H1 (cell line): ENCODE data around the gene BMF. TPM values are rescaled to one million over a fixed set of nuclear protein-coding genes. Genes with fewer than 3 reads are reported as not detected.

ENCODE experiments used
- CTCF ChIA-PET: fragments of 300-600 bp; sonication (Branson Sonifier 250); formaldehyde crosslinking; loops from one replicate; lab custom pipeline; 2021; ENCODE audit not compliant: partially characterized antibody; lab: Charles Lee
- POLR2A ChIA-PET: fragments of 300-600 bp; sonication (Branson Sonifier 250); formaldehyde crosslinking; loops from one replicate; lab custom pipeline; 2021; ENCODE audit warnings: inconsistent platforms; ENCODE audit not compliant: partially characterized antibody; lab: Charles Lee
- DNase-seq, 2 experiments: peaks; one replicate each; pipeline versions ENCODE4 v3.0.0 to v3.0.0-alpha.2; 2010 to 2022; ENCODE audit warnings: low spot score in 2 of 2, low read depth in 1 of 2, mixed read lengths in 1 of 2
- FAIRE-seq: peaks from 2 replicates; lab custom pipeline; 2011; peaks lifted over from hg19 to GRCh38; lab: Jason Lieb, UNC
- H2AFZ ChIP-seq: 2 replicates; pipeline ENCODE4 v1.8.1; 2012; ENCODE audit warnings: low read length, inconsistent platforms
- H2AK5ac ChIP-seq: 2 replicates; pipeline ENCODE4 v1.6.1; 2013; ENCODE audit warnings: low read depth, low read length
- H2BK120ac ChIP-seq: replicated peaks from 2 replicates; pipeline ENCODE3; 2013; ENCODE audit warnings: low read depth, low read length, inconsistent platforms
- H2BK12ac ChIP-seq: 2 replicates; pipeline ENCODE4 v1.6.1; 2013; ENCODE audit warnings: low read depth, low read length
- H2BK15ac ChIP-seq: 2 replicates; pipeline ENCODE4 v1.6.1; 2013; ENCODE audit warnings: low read length
- H2BK20ac ChIP-seq: 2 replicates; pipeline ENCODE4 v1.6.1; 2013; ENCODE audit warnings: low read length
- H2BK5ac ChIP-seq: 2 replicates; pipeline ENCODE4 v1.6.1; 2013; ENCODE audit warnings: low read depth, low read length
- H3K14ac ChIP-seq: 2 replicates; pipeline ENCODE4 v1.6.1; 2013; ENCODE audit warnings: inconsistent platforms; ENCODE audit not compliant: insufficient read length
- H3K18ac ChIP-seq: 2 replicates; pipeline ENCODE4 v1.6.1; 2013; ENCODE audit warnings: low read length; ENCODE audit errors: extremely low read depth
- H3K23ac ChIP-seq: 2 replicates; pipeline ENCODE4 v1.6.1; 2013; ENCODE audit warnings: inconsistent platforms; ENCODE audit not compliant: insufficient read length
- H3K23me2 ChIP-seq: 2 replicates; pipeline ENCODE4 v1.6.1; 2013; ENCODE audit warnings: low read depth, low read length
- H3K27ac ChIP-seq: 2 replicates; pipeline ENCODE4 v1.6.1; 2011; ENCODE audit warnings: low read depth, low read length, inconsistent platforms
- H3K27me3 ChIP-seq, 4 experiments: replicated peaks in 1 of 4; 1 replicate in 1 of 4; 2 replicates in 3 of 4; pipeline versions ENCODE4 v1.6.1 to v1.8.1; 2011 to 2013; ENCODE audit warnings: low read length in 3 of 4, mild to moderate bottlenecking in 3 of 4, inconsistent platforms in 2 of 4, mixed read lengths in 2 of 4, moderate library complexity in 1 of 4; ENCODE audit not compliant: control insufficient read depth in 3 of 4, insufficient read depth in 3 of 4; ENCODE audit errors: extremely low read depth in 1 of 4
- H3K36me3 ChIP-seq, 4 experiments: 2 replicates each; pipeline versions ENCODE4 v1.6.1 to v1.8.1; 2011 to 2013; ENCODE audit warnings: mild to moderate bottlenecking in 4 of 4, low read length in 3 of 4, moderate library complexity in 2 of 4, control low read depth in 1 of 4, inconsistent platforms in 1 of 4; ENCODE audit not compliant: insufficient read depth in 4 of 4, control insufficient read depth in 2 of 4
- H3K4ac ChIP-seq: replicated peaks from 2 replicates; pipeline ENCODE3; 2013; ENCODE audit warnings: low read length, low read depth, mixed read lengths, inconsistent platforms; ENCODE audit not compliant: insufficient read length
- H3K4me1 ChIP-seq, 4 experiments: replicated peaks in 1 of 4; 1 replicate in 1 of 4; 2 replicates in 3 of 4; pipeline versions ENCODE4 v1.6.1 to v1.8.1; 2011 to 2013; ENCODE audit warnings: low read length in 3 of 4, inconsistent platforms in 2 of 4, mixed read lengths in 1 of 4; ENCODE audit not compliant: insufficient read depth in 4 of 4, control insufficient read depth in 3 of 4
- H3K4me2 ChIP-seq, 2 experiments: 2 replicates each; pipeline versions ENCODE4 v1.6.1 to v1.8.1; 2011 to 2013; ENCODE audit warnings: low read depth in 2 of 2, low read length in 2 of 2, control low read depth in 1 of 2, inconsistent platforms in 1 of 2, mild to moderate bottlenecking in 1 of 2; ENCODE audit not compliant: insufficient read depth in 1 of 2
- H3K4me3 ChIP-seq, 4 experiments: fragments of 200-600, 300-600 bp in 1 of 4; sonication (generic), shearing (Covaris generic), sonication (Bioruptor Twin) in 1 of 4; 2 replicates each; pipeline versions ENCODE4 v1.5.1 to v1.8.1; 2011 to 2016; ENCODE audit warnings: low read length in 4 of 4, low read depth in 3 of 4, control low read depth in 2 of 4, inconsistent platforms in 2 of 4, mild to moderate bottlenecking in 2 of 4, mixed read lengths in 1 of 4, moderate library complexity in 1 of 4; ENCODE audit not compliant: insufficient read depth in 2 of 4; ENCODE audit errors: extremely low read depth in 1 of 4
- H3K56ac ChIP-seq: replicated peaks from 2 replicates; pipeline ENCODE3; 2013; ENCODE audit warnings: low read depth, mild to moderate bottlenecking, mixed read lengths, low read length, inconsistent platforms; ENCODE audit not compliant: insufficient read length
- H3K79me1 ChIP-seq: 2 replicates; pipeline ENCODE4 v1.6.1; 2013; ENCODE audit warnings: low read depth, low read length, control low read depth
- H3K79me2 ChIP-seq, 2 experiments: 2 replicates each; pipeline versions ENCODE4 v1.6.1 to v1.8.1; 2012 to 2013; ENCODE audit warnings: low read length in 2 of 2, mild to moderate bottlenecking in 2 of 2, inconsistent platforms in 1 of 2; ENCODE audit not compliant: insufficient read depth in 2 of 2, control insufficient read depth in 1 of 2
- H3K9ac ChIP-seq, 4 experiments: replicated peaks in 1 of 4; 1 replicate in 1 of 4; 2 replicates in 3 of 4; pipeline versions ENCODE4 v1.6.1 to v1.8.1; 2011 to 2013; ENCODE audit warnings: low read depth in 3 of 4, low read length in 3 of 4, control low read depth in 2 of 4, mild to moderate bottlenecking in 2 of 4, moderate library complexity in 2 of 4, inconsistent platforms in 1 of 4; ENCODE audit errors: extremely low read depth in 1 of 4
- H3K9me3 ChIP-seq, 2 experiments: 2 replicates each; pipeline versions ENCODE4 v1.6.1 to v1.8.1; 2012 to 2013; ENCODE audit warnings: mild to moderate bottlenecking in 2 of 2, moderate library complexity in 2 of 2, control low read depth in 1 of 2, inconsistent platforms in 1 of 2, low read depth in 1 of 2, low read length in 1 of 2, mixed read lengths in 1 of 2; ENCODE audit not compliant: insufficient read depth in 2 of 2
- H4K20me1 ChIP-seq, 2 experiments: replicated peaks in 1 of 2; 2 replicates each; pipeline versions ENCODE3 to v1.8.1; 2011 to 2013; ENCODE audit warnings: inconsistent platforms in 2 of 2, low read length in 2 of 2, mild to moderate bottlenecking in 1 of 2; ENCODE audit not compliant: insufficient read depth in 2 of 2, control insufficient read depth in 1 of 2
- H4K5ac ChIP-seq: 2 replicates; pipeline ENCODE4 v1.6.1; 2013; ENCODE audit warnings: low read length, low read depth, mixed read lengths, inconsistent platforms; ENCODE audit not compliant: insufficient read length
- H4K8ac ChIP-seq: 2 replicates; pipeline ENCODE4 v1.8.0; 2013; ENCODE audit warnings: mild to moderate bottlenecking, moderate library complexity, low read length, inconsistent platforms; ENCODE audit not compliant: insufficient read depth; ENCODE audit errors: extremely low read depth
- H4K91ac ChIP-seq: replicated peaks from 2 replicates; pipeline ENCODE3; 2013; ENCODE audit warnings: low read length, mixed read lengths, inconsistent platforms; ENCODE audit not compliant: insufficient read length
- CBX5 ChIP-seq: fragments of 300-800, 300-1000 bp; sonication (generic); IDR thresholded peaks from 2 replicates; pipeline ENCODE4 v1.7.1; 2016; ENCODE audit warnings: antibody characterized with exemption, low read length, low read depth
- CREB1 ChIP-seq: IDR thresholded peaks from 2 replicates; pipeline ENCODE4 v1.6.1; 2012; ENCODE audit warnings: inconsistent platforms
- EZH2 ChIP-seq: fragments of 200-600 bp; sonication (generic); IDR thresholded peaks from 2 replicates; pipeline ENCODE4 v1.7.1; 2012; ENCODE audit warnings: low read depth, mild to moderate bottlenecking, moderate library complexity, low read length, inconsistent platforms; ENCODE audit not compliant: severe bottlenecking
- GABPA ChIP-seq: IDR thresholded peaks from 2 replicates; pipeline ENCODE4 v1.6.1; 2011; ENCODE audit warnings: mild to moderate bottlenecking, low read length, moderate library complexity, borderline replicate concordance; ENCODE audit not compliant: insufficient read depth
- SAP30 ChIP-seq: fragments of 300-600 bp; sonication (generic); IDR thresholded peaks from 2 replicates; pipeline ENCODE4 v1.7.1; 2012; ENCODE audit warnings: low read length, moderate library complexity, mild to moderate bottlenecking, inconsistent platforms; ENCODE audit not compliant: insufficient read depth, insufficient replicate concordance
- SIN3A ChIP-seq, 2 experiments: IDR thresholded peaks in 1 of 2; conservative IDR thresholded peaks in 1 of 2; 2 replicates each; pipeline ENCODE4 v1.6.1; 2011 to 2012; ENCODE audit warnings: low read length in 2 of 2, improper control_type of control experiment in 1 of 2, low read depth in 1 of 2, mild to moderate bottlenecking in 1 of 2
- SP2 ChIP-seq: IDR thresholded peaks from 2 replicates; pipeline ENCODE4 v1.6.1; 2012; ENCODE audit warnings: mild to moderate bottlenecking, low read length, inconsistent platforms
- SRF ChIP-seq: IDR thresholded peaks from 2 replicates; pipeline ENCODE4 v1.6.1; 2011; ENCODE audit warnings: mild to moderate bottlenecking, low read depth, low read length, moderate library complexity
- TAF1 ChIP-seq: IDR thresholded peaks from 2 replicates; pipeline ENCODE4 v1.6.1; 2011; ENCODE audit warnings: mild to moderate bottlenecking, low read depth, low read length
- WGBS, 2 experiments: shearing (Covaris generic) in 1 of 2; methylation state at CpG; one replicate each; pipeline versions ENCODE4 v1.1.6 to v1.1.7; 2013 to 2015; ENCODE audit warnings: low lambda C conversion rate in 2 of 2, mixed read lengths in 2 of 2, inconsistent platforms in 1 of 2, low coverage in 1 of 2, missing lambda C conversion rate in 1 of 2; ENCODE audit not compliant: insufficient replicate concordance in 2 of 2, insufficient coverage in 1 of 2, insufficient read length in 1 of 2; ENCODE audit errors: extremely low coverage in 1 of 2, missing lambda C conversion rate in 1 of 2; 5-methylcytosine and 5-hydroxymethylcytosine counted together
- polyA plus RNA-seq, 7 experiments: library from polyadenylated mRNA; depleted of rRNA in 3 of 7; stranded (reverse) in 5 of 7; unstranded in 2 of 7; fragments of >200 nt in 5 of 7; fragments of 200-250 nt in 2 of 7; gene quantifications; 1 replicate in 5 of 7; 2 replicates in 1 of 7; 4 replicates in 1 of 7; pipeline versions ENCODE4 v1.2.1 to v1.2.3, GENCODE V29; 2011 to 2013; ENCODE audit warnings: missing spikeins in 2 of 7, mixed read lengths in 2 of 7
- total RNA-seq: library from RNA; stranded (reverse); fragmentation: NEBNext Ultra II Directional; extraction: Animal tissue kit (Norgen Biotek cat#: 25700); gene quantifications from 2 replicates; pipeline ENCODE4 v1.2.1, GENCODE V29; 2021
- TF ChIP-seq, protein P1 (sequence below): IDR thresholded peaks from 2 replicates; pipeline ENCODE4 v1.6.1; 2011; ENCODE audit warnings: low read length, improper control_type of control experiment

BMF gene
- total and polyA plus RNA-seq, 2 of the 8 experiments (the other 6 are each of a cell fraction or from before 2014, with no cell fraction given), result 21.2 to 24.2 TPM

DNA sequence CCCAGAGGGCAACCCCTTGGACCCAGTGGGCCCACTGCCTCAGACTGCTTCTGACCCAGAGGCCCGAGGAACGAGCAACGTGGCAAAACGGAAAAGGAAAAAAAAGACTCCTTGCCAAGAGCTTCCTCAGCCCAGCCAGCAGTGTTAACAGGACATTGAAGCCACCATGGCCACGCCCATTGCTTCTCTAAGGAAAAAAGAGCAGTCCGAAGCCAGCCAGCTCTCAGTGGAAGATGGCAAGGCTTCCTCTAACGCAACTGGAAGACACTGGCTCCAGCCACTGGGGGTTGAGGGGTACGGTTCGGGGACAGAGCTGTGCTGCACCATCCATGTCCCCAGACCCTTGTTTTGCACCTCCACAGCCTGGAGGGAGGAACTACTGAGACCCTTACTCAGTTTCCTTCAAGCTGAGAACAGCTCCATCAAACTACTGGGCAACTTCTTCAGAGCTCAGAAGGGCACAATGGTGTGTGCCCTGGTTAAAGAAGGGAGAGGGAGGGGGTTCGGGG is 10.7 kb downstream of the BMF start:
- H2AK5ac ChIP-seq, result 0 out of 2 replicates have a peak overlapping the region, but pooled peaks have one; percentile 7
- H3K27ac ChIP-seq, result no peak overlapping the region
- H3K36me3 ChIP-seq, result peaks cover 0 to 9% (median 2%) of the 10 kb centered on the region in 4 experiments; a peak in 4 of 8 replicates
- H3K18ac ChIP-seq, result no peak overlapping the region; the same call in 1 of the 2 replicates
- no peak overlapping the region for H4K5ac ChIP-seq
- CTCF ChIA-PET, result interaction anchor here (0.7 to 23.9 kb wide), 10 partner anchors 9 to 175 kb away, joined by 3 to 406 read pairs (median 6); partner anchors contain the start of genes BMF and SRP14
- peak overlapping the region in 1 of 2 experiments; percentile 26; a peak in 1 of 4 replicates for H3K4me2 ChIP-seq
- H4K8ac ChIP-seq, result no peak overlapping the region
- H2BK5ac ChIP-seq, result peak overlapping the region; percentile 55; the same call in 1 of the 2 replicates
- no peak overlapping the region for H3K4me3 ChIP-seq
- H2AFZ ChIP-seq, result no peak overlapping the region
- WGBS, 2 experiments, result 81% methylated on average over 10 of the region's 10 CpGs; no CpG with 5 or more reads in 1 of the 2 experiments
- H3K79me2 ChIP-seq, result no peaks in the 10 kb centered on the region
- H3K56ac ChIP-seq, result no peak overlapping the region
- H3K14ac ChIP-seq, result no peak overlapping the region
- no peaks in the 10 kb centered on the region for H3K27me3 ChIP-seq
- no peak overlapping the region for H3K4ac ChIP-seq
- no peaks in the 10 kb centered on the region for H3K9me3 ChIP-seq
- H3K23ac ChIP-seq, result no peak overlapping the region
- H3K4me1 ChIP-seq, result peaks cover 15 to 40% (median 28%) of the 10 kb centered on the region in 4 experiments
- H3K79me1 ChIP-seq, result no peaks in the 10 kb centered on the region; the same call in 1 of the 2 replicates
- no peak for DNase-seq
- FAIRE-seq, result no peak
- H2BK15ac ChIP-seq, result no peak overlapping the region
- no peak overlapping the region for H2BK120ac ChIP-seq
- 0 out of 2 replicates have a peak overlapping the region, but pooled peaks have one; percentile 4 for H2BK12ac ChIP-seq
- no peaks in the 10 kb centered on the region for H3K23me2 ChIP-seq
- H4K91ac ChIP-seq, result peak overlapping the region; percentile 64
- H4K20me1 ChIP-seq, result peaks cover 0 to 2% of the 10 kb centered on the region in 2 experiments
- no peak overlapping the region for H2BK20ac ChIP-seq
- no peak overlapping the region for H3K9ac ChIP-seq
- POLR2A ChIA-PET, result interaction anchor here (1.0 to 3.4 kb wide), 8 partner anchors 8 to 102 kb away, joined by 3 to 25 read pairs (median 4); partner anchors contain the start of gene BMF
- no peak for TF ChIP-seq CBX5
- TF ChIP-seq SP2, result no peak
- no peak for TF ChIP-seq GABPA
- no peak for TF ChIP-seq TAF1
- no peak for TF ChIP-seq EZH2
- no peak for TF ChIP-seq SRF
- no peak for TF ChIP-seq CREB1
- no peak for TF ChIP-seq SAP30
- no peak for TF ChIP-seq SIN3A (conservative IDR thresholded peaks at IDR 0.05 in 1 of 2, IDR thresholded peaks at IDR 0.05 in 1 of 2; ENCODE audit: low read depth in 1 of 2, low read length in 2 of 2)
- TF ChIP-seq, protein P1, sequence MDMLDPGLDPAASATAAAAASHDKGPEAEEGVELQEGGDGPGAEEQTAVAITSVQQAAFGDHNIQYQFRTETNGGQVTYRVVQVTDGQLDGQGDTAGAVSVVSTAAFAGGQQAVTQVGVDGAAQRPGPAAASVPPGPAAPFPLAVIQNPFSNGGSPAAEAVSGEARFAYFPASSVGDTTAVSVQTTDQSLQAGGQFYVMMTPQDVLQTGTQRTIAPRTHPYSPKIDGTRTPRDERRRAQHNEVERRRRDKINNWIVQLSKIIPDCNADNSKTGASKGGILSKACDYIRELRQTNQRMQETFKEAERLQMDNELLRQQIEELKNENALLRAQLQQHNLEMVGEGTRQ, result no peak
